COLO829 (cell line): ENCODE data around the gene RSAD1.
A peak's percentile ranks its signal among the peaks of the same experiment; 100 is the strongest.
"Not testable (repeated sequence)": the region's sequence is repeated elsewhere in the genome, so short reads cannot be mapped to it uniquely, and the experiment has no call there.

Experiments used
- DNase-seq: peaks from one replicate; pipeline ENCODE4 v3.0.0; 2012; ENCODE audit warnings: low spot score

Gene RSAD1

GRCh38 chr17:50472761-50473161 is 5.9 kb upstream of the RSAD1 start:
- not testable (repeated sequence) for DNase-seq

DNA sequence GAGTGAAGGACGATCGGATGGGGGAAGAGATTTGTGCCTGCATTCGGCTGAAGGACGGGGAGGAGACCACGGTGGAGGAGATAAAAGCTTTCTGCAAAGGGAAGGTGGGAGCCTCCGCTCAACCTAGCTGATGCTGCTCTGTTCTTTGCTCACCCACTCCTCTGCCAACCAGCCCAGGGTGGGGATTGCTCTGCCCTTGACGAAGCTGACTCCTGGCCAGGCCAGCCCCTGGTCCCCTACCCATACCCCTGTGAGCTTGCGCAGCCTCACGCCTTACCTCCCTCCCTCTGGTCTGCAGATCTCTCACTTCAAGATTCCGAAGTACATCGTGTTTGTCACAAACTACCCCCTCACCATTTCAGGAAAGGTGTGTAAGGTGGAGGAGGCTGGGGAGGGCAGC is 4.8 kb upstream of the RSAD1 start:
- DNase-seq: no peak

DNA sequence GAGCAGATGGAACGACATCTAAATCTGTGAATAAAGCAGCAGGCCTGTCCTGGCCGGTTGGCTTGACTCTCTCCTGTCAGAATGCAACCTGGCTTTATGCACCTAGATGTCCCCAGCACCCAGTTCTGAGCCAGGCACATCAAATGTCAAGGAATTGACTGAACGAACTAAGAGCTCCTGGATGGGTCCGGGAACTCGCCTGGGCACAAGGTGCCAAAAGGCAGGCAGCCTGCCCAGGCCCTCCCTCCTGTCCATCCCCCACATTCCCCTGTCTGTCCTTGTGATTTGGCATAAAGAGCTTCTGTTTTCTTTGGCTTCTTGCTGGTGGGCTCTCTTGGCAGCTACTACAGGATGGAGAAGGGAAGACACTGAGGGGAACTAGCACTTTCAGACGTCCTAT is 4.1 kb upstream of the RSAD1 start:
- DNase-seq: no peak

- no peak for DNase-seq
Measured at GRCh38 chr17:50475362-50475761, 3.3 kb upstream of the RSAD1 start.

- DNase-seq: not testable (repeated sequence)
Measured at GRCh38 chr17:50475775-50476544, 2.7 kb upstream of the RSAD1 start.

GRCh38 chr17:50476545-50477315 is 1.9 kb upstream of the RSAD1 start:
- DNase-seq: no peak

DNA sequence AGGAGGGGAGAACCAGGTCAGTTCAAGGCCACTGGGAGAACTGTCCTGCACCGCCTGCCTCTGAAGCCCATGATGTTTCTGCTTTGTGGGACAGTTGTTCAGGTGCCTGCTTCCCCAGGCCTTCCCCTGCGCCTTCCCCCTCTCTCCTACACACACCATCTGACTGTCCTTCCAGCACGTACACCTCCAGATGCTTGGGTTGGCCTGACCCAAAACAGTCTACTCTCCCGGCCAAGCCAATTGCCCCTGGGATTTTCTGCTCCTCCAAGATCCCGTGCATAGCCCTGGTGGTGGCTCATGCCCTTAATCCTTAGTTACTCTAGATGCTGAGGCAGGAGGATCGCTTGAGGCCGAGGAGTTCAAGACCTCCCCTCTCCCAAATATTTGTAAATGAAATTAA is 684 bp upstream of the RSAD1 start:
- no peak for DNase-seq

DNA sequence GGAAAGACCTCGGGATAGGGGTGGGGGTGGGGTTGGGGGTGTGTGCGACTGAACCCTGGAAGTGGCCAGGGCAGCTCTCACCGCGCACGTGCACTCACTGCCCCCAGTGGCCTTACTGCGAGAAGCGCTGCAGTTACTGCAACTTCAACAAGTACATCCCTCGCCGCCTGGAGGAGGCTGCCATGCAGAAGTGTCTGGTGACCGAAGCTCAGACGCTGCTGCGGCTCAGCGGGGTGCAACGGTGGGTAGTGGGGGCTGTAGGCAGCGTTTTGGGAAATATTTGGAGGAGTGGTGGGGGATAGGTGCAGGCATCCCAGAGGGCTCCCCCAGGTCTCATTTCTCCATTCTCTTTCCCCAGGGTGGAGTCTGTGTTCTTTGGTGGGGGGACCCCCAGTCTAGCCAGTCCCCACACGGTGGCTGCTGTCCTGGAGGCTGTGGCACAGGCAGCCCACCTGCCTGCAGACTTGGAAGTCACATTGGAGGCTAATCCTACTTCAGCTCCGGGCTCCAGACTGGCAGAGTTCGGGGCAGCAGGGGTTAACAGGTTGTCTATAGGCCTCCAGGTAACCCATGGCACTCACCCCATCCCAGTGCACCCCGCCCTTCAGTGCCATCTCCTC is 972 bp downstream of the RSAD1 start:
- peak; percentile 78 for DNase-seq

- no peak for DNase-seq
Measured at GRCh38 chr17:50480142-50480764, 1.6 kb downstream of the RSAD1 start.

DNA sequence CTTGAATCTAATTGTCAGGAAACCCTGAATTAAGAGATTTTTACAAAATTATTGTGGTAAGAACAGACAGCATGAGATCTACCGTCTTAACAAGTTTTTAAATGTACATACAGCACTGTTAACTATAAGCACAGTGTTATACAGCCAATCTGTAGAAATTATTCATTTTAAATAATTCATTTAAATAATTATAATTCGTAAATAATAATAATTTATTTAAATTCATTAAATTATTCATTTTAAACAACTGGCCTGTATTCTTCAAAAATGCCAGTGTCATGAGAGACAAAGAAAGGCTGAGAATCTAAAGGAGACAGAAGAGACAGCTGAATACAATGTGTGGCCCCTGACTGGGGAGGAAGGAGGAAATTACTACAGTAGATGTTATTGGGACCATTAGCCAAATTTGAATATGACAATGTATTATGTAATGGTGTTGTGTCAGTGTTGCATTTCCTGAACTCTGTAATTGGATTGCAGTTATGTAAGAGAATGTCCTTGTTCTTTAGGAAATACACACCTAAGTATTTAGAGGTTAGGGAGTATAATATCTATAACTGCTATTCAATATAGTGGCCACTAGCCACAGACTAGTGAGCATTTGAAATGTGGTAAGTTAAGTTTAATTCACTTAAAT is 2.3 kb downstream of the RSAD1 start:
- no peak for DNase-seq

DNA sequence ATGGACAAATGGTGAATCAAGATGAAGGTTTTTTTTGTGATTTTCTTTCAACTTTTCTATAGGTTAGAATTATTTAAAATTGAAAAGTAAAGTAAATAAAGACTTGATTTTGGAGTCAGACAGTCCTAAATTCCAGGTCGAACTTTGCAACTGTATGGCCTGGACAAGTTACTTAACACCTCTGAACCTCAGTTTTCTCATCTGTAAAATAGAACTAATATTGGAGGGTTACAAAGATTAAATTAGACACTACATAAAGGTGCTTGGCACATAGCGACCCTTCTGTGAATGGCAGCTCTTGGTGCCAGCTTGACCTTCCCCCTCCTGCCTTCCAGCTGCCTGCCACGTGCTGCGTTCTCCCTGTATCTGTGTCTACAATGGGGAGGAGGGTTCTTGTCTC is 3.0 kb downstream of the RSAD1 start:
- no peak for DNase-seq

GRCh38 chr17:50482110-50482509 is 3.5 kb downstream of the RSAD1 start:
- no peak for DNase-seq

DNA sequence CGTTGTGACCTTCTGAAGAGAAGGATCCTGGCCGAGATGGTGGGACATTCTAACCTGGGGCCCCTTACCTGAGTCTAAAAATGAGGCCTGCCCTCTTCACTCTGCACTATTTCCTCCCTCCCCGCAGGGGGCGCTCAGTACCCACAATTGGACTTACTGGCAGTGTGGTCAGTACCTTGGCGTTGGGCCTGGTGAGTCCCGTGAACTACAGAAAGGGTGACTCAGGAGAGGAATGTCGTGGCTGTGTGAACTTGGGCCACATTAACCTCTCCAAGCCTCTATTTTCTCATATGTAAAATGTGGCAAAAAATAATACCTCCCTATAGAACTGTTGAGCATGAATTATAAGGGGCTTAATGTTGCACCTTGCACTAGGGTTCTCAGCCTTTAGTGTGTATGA is 3.9 kb downstream of the RSAD1 start:
- peak; percentile 87 for DNase-seq

GRCh38 chr17:50483266-50483665 is 4.6 kb downstream of the RSAD1 start:
- no peak for DNase-seq

GRCh38 chr17:50484386-50485155 is 5.9 kb downstream of the RSAD1 start:
- no peak for DNase-seq

DNA sequence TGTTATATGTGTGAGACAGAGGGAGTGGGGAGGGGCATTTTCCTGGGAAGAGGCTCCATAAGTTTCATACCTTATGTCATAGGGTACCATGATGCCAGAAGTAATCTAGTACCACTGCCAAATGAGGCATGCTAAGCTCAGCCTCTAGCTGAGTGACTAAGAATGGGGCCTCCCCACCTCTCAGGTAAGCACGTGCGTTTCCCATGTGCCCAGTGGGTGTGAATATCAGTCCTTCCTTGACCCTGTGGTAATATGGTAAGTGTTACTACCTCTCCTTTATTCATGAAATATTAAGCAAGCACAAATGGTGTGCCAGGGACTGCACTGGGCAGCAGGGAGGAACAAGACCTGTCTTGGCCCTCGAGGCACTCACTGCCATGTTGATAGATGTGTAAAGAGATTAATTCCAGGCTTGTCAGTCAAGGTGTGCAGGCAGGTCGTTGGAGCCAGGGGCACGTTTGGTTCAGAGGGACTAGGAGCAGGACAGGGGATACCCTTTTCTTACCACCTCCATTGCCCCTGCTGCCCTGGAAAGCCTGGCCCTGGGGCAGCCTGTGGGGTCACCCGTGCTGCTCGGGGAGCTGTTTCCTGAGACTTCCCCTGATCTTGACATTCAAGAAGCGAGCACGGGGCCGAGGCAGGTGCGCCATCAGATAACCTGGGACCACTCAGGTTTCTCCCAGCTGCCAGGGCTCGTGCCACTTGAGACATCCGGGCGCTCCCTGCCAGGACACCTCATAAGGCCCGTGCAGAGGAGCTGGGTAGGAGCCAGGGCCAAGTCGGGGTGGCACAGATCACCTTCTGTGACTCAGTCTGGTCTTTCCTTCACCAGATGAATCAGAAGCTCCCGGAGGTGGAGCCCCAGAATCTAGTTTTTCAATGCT is 8.8 kb downstream of the RSAD1 start:
- no peak for DNase-seq

DNA sequence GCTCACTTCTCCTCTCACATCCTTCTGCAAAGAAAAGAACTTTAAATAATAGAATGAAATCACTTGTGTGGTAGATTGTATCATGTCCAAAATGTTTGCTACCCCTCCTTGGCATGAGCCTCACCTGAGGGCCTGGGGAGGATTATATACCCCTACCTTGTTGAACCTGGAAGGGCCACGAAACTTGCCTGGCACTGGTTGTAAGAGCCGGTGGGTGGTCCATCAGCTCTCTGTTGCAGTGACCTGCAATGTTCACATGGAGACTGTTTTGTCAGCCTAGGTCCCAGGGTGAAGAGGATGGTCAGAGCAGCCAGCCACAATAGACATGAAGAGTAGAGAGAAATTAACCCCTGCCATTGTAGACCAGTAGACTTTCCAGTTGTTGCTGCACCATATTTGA is 10.2 kb downstream of the RSAD1 start:
- no peak for DNase-seq

DNA sequence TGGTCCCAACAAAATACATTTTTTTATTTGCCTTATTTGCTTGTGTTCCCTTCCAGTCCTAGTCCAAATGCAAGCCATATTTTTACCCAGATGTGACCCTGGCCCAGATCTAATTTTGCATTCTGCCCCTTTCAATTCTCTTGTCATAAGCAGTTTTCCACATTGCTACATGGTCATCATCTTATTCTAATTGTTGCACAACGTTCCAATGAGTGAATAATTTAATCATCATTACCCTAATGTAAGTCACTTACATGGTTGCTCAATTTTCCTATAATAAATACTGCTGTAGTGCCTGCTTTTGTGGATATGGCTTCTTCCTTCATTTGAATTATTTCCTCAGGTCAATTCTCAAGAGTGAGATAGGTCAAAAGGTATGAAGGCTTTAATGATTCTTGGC is 12.8 kb downstream of the RSAD1 start:
- no peak for DNase-seq

- no peak for DNase-seq
Measured at GRCh38 chr17:50492214-50492613, 13.6 kb downstream of the RSAD1 start.

DNA sequence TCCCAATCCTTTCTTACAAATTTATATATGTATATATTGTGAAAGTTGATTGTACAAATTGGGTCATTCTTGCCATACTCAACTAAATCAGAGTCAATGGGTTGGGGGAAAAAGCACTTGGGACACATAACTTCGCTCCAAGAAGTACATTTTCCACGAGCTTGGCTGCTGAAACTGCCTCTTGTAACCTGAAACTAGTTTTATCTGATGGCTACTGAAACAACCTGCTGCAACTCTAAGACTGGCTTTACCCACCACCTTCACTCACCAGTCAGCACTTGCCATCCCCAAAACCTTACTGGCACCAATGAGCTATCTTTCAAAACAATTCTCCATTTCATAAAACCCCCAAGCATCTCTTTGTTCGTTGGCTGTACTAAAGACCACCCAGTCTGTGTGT is 15.1 kb downstream of the RSAD1 start:
- no peak for DNase-seq
